Keratinocyte (primary cell): ENCODE results near the gene DDI1.

Experiments used
- EZH2 ChIP-seq: IDR thresholded peaks from one replicate; pipeline ENCODE4 v1.6.1; 2012; ENCODE audit warnings: inconsistent platforms, mild to moderate bottlenecking, low read length, moderate library complexity
- TF ChIP-seq, protein P1 (sequence below), 3 experiments: IDR thresholded peaks in 1 of 3; conservative IDR thresholded peaks in 1 of 3; optimal IDR thresholded peaks in 1 of 3; 2 replicates in 2 of 3; 3 replicates in 1 of 3; pipeline versions ENCODE3 to v1.5.1; 2011; ENCODE audit warnings: low read length in 3 of 3, mild to moderate bottlenecking in 3 of 3, moderate library complexity in 2 of 3, control low read depth in 1 of 3, inconsistent platforms in 1 of 3; ENCODE audit not compliant: insufficient read depth in 2 of 3; ENCODE audit errors: extremely low read depth in 1 of 3

DNA sequence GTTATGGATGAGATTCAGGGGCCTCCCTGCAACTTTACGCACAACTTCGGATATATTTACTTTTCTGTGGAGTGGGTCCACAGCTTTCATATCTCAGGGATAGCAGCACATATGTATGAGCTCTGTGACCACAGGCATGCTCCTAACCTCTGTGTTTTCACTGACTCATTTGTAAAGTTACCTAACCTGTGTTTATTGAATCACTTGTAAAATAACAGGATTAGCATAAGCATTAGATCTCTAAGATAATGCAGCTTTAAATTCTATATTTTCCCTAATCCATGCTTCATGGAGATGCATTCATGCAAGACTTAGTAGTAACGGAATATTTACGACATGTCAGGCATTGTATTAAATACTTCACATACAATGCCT is 47.9 kb upstream of the DDI1 start:
- TF ChIP-seq, protein P1, sequence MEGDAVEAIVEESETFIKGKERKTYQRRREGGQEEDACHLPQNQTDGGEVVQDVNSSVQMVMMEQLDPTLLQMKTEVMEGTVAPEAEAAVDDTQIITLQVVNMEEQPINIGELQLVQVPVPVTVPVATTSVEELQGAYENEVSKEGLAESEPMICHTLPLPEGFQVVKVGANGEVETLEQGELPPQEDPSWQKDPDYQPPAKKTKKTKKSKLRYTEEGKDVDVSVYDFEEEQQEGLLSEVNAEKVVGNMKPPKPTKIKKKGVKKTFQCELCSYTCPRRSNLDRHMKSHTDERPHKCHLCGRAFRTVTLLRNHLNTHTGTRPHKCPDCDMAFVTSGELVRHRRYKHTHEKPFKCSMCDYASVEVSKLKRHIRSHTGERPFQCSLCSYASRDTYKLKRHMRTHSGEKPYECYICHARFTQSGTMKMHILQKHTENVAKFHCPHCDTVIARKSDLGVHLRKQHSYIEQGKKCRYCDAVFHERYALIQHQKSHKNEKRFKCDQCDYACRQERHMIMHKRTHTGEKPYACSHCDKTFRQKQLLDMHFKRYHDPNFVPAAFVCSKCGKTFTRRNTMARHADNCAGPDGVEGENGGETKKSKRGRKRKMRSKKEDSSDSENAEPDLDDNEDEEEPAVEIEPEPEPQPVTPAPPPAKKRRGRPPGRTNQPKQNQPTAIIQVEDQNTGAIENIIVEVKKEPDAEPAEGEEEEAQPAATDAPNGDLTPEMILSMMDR (optimal IDR thresholded peaks at IDR 0.05 in 1 of 3, IDR thresholded peaks at IDR 0.05 in 1 of 3, conservative IDR thresholded peaks at IDR 0.05 in 1 of 3; ENCODE audit: extremely low read depth in 1 of 3, insufficient read depth in 2 of 3, low read length in 3 of 3) = no peak
- no peak for TF ChIP-seq EZH2
